OCI-LY1 (cell line): ENCODE results near the gene NRP1.

ENCODE experiments used
- H2AFZ ChIP-seq: fragments of 200-600 bp; sonication (generic), shearing (Covaris generic); 2 replicates; pipeline ENCODE4 v1.6.0; 2014; ENCODE audit warnings: antibody characterized with exemption, mild to moderate bottlenecking, low read length
- H3F3A ChIP-seq: fragments of 200-600 bp; sonication (generic), shearing (Covaris generic); 2 replicates; pipeline ENCODE4 v1.6.0; 2014; ENCODE audit warnings: mild to moderate bottlenecking, antibody characterized with exemption, low read length, moderate library complexity; ENCODE audit not compliant: insufficient read depth
- H3K27ac ChIP-seq: fragments of 200-600 bp; sonication (generic); 2 replicates; pipeline ENCODE4 v1.5.1; 2014; ENCODE audit warnings: low read length, mixed run types, mild to moderate bottlenecking, low read depth; ENCODE audit not compliant: poor library complexity, severe bottlenecking
- H3K27me3 ChIP-seq: fragments of 200-600 bp; sonication (generic); 2 replicates; pipeline ENCODE4 v1.6.0; 2014; ENCODE audit warnings: antibody characterized with exemption, mild to moderate bottlenecking, low read length, moderate library complexity; ENCODE audit not compliant: insufficient read depth
- H3K36me3 ChIP-seq: fragments of 200-600 bp; sonication (generic); 2 replicates; pipeline ENCODE4 v1.6.1; 2014; ENCODE audit warnings: mild to moderate bottlenecking, antibody characterized with exemption, low read length, moderate library complexity, mixed read lengths; ENCODE audit not compliant: insufficient read depth
- H3K4me1 ChIP-seq: fragments of 200-600 bp; sonication (generic); 2 replicates; pipeline ENCODE4 v1.5.1; 2014; ENCODE audit warnings: mild to moderate bottlenecking, low read length, moderate library complexity; ENCODE audit not compliant: insufficient read depth, severe bottlenecking
- H3K4me2 ChIP-seq: fragments of 200-600 bp; sonication (generic), shearing (Covaris generic); 2 replicates; pipeline ENCODE4 v1.6.1; 2014; ENCODE audit warnings: low read length
- H3K4me3 ChIP-seq: fragments of 200-600 bp; sonication (generic); 2 replicates; pipeline ENCODE4 v1.5.1; 2014; ENCODE audit warnings: low read length, low read depth, mild to moderate bottlenecking, mixed read lengths; ENCODE audit not compliant: poor library complexity, severe bottlenecking
- H3K79me2 ChIP-seq: fragments of 200-600 bp; shearing (Covaris generic); 2 replicates; pipeline ENCODE4 v1.6.1; 2016; ENCODE audit warnings: mixed run types, low read length, mixed read lengths; ENCODE audit not compliant: insufficient read depth
- H3K9ac ChIP-seq: fragments of 200-600 bp; sonication (generic), shearing (Covaris generic); 2 replicates; pipeline ENCODE4 v1.6.1; 2014; ENCODE audit warnings: mild to moderate bottlenecking, low read length, mixed read lengths
- H3K9me2 ChIP-seq: fragments of 200-600 bp; sonication (generic), shearing (Covaris generic); 2 replicates; pipeline ENCODE4 v1.6.1; 2014; ENCODE audit warnings: low read depth, mild to moderate bottlenecking, low read length, mixed read lengths
- H3K9me3 ChIP-seq: fragments of 200-600 bp; shearing (Covaris generic); 2 replicates; pipeline ENCODE4 v1.6.1; 2014; ENCODE audit warnings: low read length, mixed read lengths
- H4K20me1 ChIP-seq: fragments of 200-600 bp; sonication (generic), shearing (Covaris generic); 2 replicates; pipeline ENCODE4 v1.6.0; 2016; ENCODE audit warnings: mild to moderate bottlenecking, low read length; ENCODE audit not compliant: insufficient read depth
- CTCF ChIP-seq: fragments of 200-600 bp; sonication (generic), shearing (Covaris generic); IDR thresholded peaks from 2 replicates; pipeline ENCODE4 v1.5.1; 2017; ENCODE audit warnings: mild to moderate bottlenecking, antibody characterized with exemption, low read length, moderate library complexity, mixed read lengths
- EZH2 ChIP-seq: fragments of 200-600 bp; sonication (generic), shearing (Covaris generic); IDR thresholded peaks from 2 replicates; pipeline ENCODE4 v1.8.0; 2017; ENCODE audit warnings: borderline replicate concordance, mixed run types, mild to moderate bottlenecking, antibody characterized with exemption, low read length, moderate library complexity, mixed read lengths

The NRP1 gene

GRCh38 chr10:33298893-33299292 lies 35.6 kb downstream of the NRP1 start:
- H3K4me1 ChIP-seq: no peaks in the 10 kb centered on the region
- TF ChIP-seq EZH2 (no peak), CTCF (no peak)

GRCh38 chr10:33298110-33298509 lies 36.4 kb downstream of the NRP1 start:
- H3K27ac ChIP-seq: no peak overlapping the region
- no peak overlapping the region for H3K4me3 ChIP-seq
- H3K9ac ChIP-seq: no peak overlapping the region
- H3F3A ChIP-seq: no peaks in the 10 kb centered on the region
- no peaks in the 10 kb centered on the region for H3K9me2 ChIP-seq
- no peaks in the 10 kb centered on the region for H3K4me1 ChIP-seq
- no peak overlapping the region for H2AFZ ChIP-seq
- H3K79me2 ChIP-seq: no peaks in the 10 kb centered on the region
- H3K4me2 ChIP-seq: no peak overlapping the region
- H4K20me1 ChIP-seq: no peaks in the 10 kb centered on the region
- H3K36me3 ChIP-seq: no peaks in the 10 kb centered on the region
- no peaks in the 10 kb centered on the region for H3K27me3 ChIP-seq
- TF ChIP-seq EZH2 (no peak), CTCF (no peak)
- no peaks in the 10 kb centered on the region for H3K9me3 ChIP-seq

More at GRCh38 chr10:33298893-33299292, 35.6 kb downstream of the NRP1 start:
- Histone ChIP-seq H3K9me3 (no peaks in the 10 kb centered on the region), H3K27me3 (no peaks in the 10 kb centered on the region), H3K36me3 (no peaks in the 10 kb centered on the region), H4K20me1 (no peaks in the 10 kb centered on the region), H3K4me3 (no peak overlapping the region), H3K9me2 (no peaks in the 10 kb centered on the region), H3K79me2 (no peaks in the 10 kb centered on the region), H2AFZ (no peak overlapping the region), H3K27ac (no peak overlapping the region), H3K4me2 (no peak overlapping the region), H3F3A (no peaks in the 10 kb centered on the region), H3K9ac (no peak overlapping the region)

GRCh38 chr10:33295851-33296250 lies 38.6 kb downstream of the NRP1 start:
- Histone ChIP-seq H3K79me2 (no peaks in the 10 kb centered on the region), H3K36me3 (no peaks in the 10 kb centered on the region), H3K4me2 (no peak overlapping the region), H3F3A (no peaks in the 10 kb centered on the region), H4K20me1 (no peaks in the 10 kb centered on the region), H3K9me2 (no peaks in the 10 kb centered on the region), H3K9me3 (no peaks in the 10 kb centered on the region), H3K9ac (no peak overlapping the region), H3K27me3 (no peaks in the 10 kb centered on the region), H3K4me1 (no peaks in the 10 kb centered on the region), H2AFZ (no peak overlapping the region), H3K4me3 (no peak overlapping the region), H3K27ac (no peak overlapping the region)
- TF ChIP-seq EZH2 (no peak), CTCF (no peak)
